Activated effector memory CD4-positive, alpha-beta T cell treated with anti-CD3 and anti-CD28 coated beads, Interleukin-2, amount 50 U/mL, for 16 hours (primary cell): ENCODE measurements around the gene SNX6.
A peak's percentile ranks its signal among the peaks of the same experiment; 100 is the strongest.

Source experiments
- DNase-seq: peaks from one replicate; pipeline ENCODE4 v3.0.0-alpha.2; 2020

Gene SNX6

GRCh38 chr14:34633742-34634141 is 3.8 kb upstream of the SNX6 start:
- DNase-seq = no peak

DNA sequence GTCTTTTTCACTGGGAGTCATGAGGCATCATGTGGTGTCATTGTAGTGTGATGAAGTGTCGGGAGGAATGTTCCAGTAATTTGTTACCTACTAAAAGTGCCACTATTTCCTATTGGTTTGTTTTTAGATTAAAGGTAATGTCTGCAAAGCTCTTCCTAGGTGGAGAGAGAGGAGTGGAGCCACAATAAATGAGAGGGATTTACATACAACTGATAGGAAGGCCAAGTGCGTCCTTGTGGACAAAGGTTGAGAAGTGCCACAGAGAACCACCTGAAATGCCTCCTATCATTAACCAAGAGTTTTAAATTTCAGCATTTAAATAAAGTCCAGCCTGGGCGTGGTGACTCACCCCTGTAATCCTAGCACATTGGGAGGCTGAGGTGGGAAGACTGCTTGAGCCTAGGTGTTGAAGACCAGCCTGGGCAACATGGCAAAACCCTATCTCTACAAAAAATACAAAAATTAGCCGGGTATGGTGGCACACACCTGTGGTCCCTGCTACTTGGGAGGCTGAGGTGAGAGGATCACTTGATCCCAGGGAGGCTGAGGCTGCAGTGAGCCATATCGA is 2.5 kb upstream of the SNX6 start:
- no peak for DNase-seq

DNA sequence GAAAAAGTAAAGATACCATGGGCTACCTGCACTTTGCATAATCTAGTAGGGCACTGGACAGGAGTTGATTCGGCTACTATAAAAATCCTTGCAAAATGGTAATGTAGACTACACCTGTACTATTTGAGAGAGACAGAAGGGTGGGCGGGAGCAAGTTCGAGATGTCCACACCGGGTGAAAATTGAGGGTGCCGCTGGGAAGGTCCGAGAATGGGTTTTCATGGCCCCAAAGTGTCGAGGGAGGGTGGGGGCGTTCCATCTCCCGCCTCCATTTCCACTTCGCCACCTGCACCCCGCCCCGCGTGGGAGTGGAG is 648 bp downstream of the SNX6 start:
- DNase-seq = no peak

- DNase-seq = peak; percentile 68
Observed at GRCh38 chr14:34628681-34629135, 1.2 kb downstream of the SNX6 start.

DNA sequence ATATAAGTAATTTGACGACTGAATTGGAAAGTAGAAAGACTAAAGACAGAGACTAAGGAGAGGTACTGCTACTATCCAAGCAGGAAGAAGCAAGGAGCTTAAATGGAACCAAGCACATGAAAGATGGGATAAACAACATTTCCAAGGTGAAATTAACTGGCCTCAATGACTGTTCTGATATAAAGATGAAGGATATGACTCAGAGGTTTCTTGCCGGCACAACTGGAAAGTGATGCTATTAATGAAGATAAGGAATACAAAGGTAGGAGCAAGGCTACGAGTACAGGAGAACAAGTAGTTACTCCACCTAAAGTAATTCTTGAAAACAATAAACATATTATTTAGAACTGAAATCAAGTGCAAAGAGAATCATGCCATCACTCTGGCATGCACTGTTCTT is 6.4 kb downstream of the SNX6 start:
- no peak for DNase-seq

DNA sequence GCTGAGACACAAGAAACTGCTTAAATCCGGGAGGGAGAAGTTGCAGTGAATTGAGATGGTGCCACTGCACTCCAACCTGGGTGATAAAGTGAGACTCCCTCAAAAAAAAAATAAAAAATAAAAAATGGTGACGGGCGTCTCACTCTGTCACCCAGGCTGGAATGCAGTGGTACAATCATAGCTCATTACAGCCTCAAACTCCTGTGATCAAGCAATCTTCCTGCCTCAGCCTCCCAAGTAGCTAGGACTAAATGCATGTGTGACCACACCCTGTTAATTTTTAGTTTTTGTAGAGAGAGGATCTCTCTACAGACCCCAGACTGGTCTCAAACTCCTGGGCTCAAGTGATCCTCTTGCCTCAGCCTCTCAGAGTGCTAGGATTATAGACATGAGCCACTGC is 9.1 kb downstream of the SNX6 start:
- DNase-seq = no peak

GRCh38 chr14:34620115-34620514 is 9.8 kb downstream of the SNX6 start:
- DNase-seq = no peak

DNA sequence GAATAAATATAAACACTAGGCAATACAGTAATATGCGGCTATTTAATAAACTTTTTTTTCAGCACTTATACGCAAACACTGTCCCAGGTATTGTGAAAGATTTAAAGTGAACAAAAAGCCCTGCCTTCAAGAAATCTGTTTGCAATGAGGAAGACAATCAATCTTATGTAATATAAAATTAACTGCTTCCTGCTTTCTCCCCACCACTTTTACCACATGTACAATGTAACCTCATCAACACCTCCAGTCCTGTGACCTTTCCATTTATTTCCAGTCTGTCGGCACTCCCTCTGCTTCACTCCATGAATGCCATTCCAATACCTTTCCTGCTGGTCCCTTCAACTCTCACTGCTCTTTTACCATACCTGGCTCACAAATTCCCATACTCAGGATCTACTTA is 10.5 kb downstream of the SNX6 start:
- no peak for DNase-seq

GRCh38 chr14:34616360-34616759 is 13.6 kb downstream of the SNX6 start:
- DNase-seq = peak; percentile 9

DNA sequence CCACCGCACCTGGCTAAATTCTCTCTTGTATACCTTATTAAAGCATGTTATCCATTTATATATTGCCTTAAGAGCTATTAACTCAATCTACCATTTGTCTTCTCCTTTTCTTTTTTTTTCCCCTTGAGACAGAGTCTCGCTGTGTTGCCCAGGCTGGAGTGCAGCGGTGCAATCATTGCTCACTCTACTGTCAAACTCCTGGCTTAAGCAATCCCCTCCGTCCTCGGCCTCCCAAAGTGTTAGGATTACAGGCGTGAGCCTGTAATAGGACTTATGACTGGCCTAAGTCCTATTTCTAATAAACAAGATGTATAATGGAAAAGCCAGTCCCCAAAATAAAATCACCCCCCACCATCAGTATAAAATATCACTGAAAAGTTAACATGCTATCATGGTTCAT is 14.4 kb downstream of the SNX6 start:
- DNase-seq = peak; percentile 12

DNA sequence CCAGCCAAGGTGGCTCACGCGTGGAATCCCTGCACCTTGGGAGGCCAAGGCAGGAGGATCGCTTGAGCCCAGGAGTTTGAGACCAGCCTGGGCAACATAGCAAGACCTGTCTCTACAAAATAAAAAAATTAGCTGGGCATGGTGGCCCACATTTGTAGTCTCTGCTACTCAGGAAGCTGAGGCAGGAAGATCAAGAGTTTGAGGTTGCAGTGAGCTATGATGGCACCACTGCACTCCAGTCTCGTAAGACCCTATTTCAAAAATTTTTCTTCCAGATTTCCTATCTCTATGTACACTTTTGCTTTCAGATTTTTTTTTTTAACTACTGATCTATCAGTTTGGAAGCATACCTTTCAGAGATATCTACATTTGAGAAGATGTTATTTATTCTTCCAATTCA is 15.3 kb downstream of the SNX6 start:
- peak; percentile 25 for DNase-seq

DNA sequence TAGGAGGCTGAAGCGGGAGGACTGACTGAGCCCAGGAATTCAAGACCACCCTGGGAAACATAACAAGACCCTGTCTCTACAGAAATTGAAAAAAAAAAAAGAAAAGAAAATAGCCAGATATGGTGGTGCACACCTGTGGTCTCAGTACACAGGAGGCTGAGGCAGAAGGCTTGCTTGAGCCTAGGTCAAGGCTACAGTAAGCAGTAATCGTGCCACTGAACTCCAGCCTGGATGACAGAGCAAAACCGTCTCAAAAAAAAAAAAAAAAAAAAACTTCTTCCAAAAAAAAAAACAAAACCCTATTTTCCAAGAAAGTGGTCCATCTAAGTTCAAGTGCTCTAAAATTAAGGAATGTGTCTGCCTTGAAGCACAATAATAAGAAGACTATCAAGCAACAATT is 19.8 kb downstream of the SNX6 start:
- DNase-seq = no peak

GRCh38 chr14:34605461-34605860 is 24.5 kb downstream of the SNX6 start:
- no peak for DNase-seq

DNA sequence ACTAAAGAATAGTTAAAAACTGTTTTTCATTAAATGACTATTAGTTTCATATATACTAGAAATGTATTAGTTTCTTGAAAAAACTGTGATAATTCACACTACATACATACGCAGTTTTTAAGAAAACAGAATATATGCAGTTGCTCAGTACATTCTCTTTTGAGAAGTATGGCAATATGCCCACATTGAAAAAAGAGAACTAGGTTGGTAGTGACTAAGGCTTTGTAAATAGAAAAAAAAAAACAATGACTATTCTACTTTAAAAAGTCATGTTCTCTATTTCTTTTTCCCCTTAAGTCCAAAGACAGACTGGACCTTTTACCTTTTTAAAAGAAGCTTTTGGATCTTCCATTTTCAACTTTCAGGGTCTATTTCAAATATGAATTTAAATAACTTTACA is 25.0 kb downstream of the SNX6 start:
- no peak for DNase-seq

DNA sequence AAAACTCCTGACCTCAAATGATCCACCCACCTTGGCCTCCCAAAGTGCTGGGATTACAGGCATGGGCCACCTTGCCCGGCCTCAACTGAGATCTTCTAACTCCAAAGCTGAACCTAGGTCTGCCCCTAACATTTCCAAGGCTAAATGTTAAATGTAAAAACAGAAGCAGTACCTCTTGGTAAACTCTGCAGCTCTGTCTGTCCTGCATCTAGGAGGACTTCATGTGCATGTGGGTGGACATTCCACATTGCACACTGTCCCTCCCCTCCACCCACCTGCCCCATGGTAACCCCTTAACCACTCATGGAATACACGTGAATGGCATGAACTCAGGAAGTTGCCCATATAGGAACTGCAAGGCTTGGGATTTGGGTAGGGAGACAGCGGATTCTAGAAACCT is 33.1 kb downstream of the SNX6 start:
- DNase-seq = peak; percentile 22

DNA sequence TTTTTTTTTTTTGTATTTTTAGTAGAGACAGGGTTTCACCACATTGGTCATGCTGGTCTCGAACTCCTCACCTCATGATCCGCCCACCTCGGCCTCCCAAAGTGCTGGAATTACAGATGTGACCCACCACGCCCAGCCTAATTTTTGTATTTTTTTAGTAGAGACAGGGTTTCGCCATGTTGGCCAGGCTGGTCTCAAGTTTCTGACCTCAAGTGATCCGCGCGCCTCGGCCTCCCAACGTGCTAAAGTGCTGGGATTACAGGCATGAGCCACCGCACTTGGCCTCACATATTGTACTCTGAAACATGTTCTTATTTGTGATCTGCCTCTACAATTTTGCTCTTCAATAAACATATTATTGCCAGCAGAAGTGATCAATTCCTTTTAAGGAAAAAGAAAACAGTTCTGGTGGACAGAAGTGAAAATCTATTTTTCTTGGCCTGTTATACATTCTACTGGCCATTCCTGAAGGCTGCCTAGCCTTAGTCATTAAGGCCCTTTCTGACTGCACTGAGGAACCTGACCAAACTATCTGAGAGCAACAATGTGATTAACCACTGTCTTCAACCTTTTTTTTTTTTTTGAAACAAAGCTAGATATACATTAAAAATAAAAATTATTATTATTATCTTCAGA is 36.1 kb downstream of the SNX6 start:
- peak; percentile 22 for DNase-seq

GRCh38 chr14:34592623-34593022 is 37.3 kb downstream of the SNX6 start:
- DNase-seq = peak; percentile 28

DNA sequence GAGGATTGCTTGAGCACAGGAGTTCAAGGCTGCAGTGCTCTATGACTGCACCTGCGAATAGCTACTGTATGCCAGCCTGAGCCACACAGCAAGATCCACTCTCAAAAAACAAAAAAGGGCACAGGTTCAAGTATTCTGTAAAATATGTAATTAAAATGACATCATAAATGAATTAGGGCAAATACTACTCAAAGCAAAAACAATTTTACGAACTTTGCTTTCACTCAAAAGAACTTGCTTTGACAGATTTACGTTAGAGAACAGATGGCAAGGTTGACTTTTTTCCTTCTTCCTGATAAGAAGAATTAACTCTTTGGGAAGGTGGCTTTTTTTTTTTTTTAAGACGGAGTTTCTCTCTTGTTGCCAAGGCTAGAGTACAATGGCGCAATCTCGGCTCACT is 46.4 kb downstream of the SNX6 start:
- DNase-seq = no peak

DNA sequence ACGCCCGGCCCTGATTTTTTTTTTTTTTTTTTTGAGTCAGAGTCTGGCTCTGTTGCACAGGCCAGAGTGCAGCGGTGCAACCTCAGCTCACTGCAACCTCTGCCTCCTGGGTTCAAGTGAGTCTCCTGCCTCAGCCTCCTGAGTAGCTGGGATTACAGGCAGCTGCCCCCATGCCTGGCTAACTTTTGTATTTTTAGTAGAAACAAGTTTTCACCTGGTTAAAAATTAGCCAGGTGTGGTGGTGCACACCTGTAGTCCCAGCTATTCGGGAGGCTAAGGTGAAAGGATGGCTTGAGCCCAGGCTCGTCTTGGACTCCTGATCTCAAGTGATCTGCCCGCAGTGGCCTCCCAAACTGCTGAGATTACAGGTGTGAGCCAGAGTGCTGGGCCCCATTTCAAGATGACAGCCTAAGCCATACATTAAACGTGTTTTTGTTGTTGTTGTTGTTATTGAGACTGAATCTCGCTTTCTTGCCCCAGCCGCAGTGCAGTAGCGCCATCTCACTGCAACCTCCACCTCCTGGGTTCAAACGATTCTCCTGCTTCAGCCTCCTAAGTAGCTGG is 47.7 kb downstream of the SNX6 start:
- DNase-seq = peak; percentile 38

GRCh38 chr14:34580381-34580780 is 49.6 kb downstream of the SNX6 start:
- DNase-seq = peak; percentile 38

DNA sequence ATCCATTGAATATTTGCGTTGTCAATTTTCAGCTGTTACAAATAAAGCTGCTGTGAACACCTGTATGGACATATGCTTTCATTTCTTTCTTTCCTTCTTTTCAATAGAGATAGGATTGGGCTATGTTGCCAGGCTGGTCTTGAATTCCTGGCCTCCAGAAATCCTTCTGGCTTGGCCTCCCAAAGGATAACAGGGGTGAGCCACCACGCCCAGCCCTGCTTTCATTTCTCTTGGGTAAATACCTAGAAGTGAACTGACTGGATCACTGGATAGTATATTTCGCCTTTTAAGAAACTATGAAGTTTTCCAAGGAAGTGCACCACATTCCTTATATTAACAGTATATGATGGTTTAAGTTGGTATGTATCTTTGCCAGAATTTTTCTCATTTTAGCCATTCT is 58.2 kb downstream of the SNX6 start:
- peak; percentile 17 for DNase-seq

DNA sequence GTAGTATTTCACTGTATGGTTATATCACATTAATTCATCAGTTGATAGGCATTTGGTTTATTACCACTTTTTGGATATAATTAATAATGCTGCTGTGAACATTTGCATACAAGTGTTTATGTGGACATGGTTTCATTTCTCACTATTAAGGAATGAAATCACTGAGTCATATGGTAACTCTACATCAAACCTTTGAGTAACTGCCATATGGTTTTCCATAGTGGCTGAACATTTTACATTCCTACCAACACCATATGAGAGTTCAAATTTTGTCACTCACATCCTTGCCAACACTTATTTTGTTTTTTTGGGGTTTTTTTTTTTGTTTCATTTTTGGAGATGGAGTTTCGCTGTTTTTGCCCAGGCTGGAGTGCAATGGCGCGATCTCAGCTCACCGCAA is 60.2 kb downstream of the SNX6 start:
- DNase-seq = no peak

- DNase-seq = peak; percentile 41
Observed at GRCh38 chr14:34568803-34569202, 61.1 kb downstream of the SNX6 start.

DNA sequence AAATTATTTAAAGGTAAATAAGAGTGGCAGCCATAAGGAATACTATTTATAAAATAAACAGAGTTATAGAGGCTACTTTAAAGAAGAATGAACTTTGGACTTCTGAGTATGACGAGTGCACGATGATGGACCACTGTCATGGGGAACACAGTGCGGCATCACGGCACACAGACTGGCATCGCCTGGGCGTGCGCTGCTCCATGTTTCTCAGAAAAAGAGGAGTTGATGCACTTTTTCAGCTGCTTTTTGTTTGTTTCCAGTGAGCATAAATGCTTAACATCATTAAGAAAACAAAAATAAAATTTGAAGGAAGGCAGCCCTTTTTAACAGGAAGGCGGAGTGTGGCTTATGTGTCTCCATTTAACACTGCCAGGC is 67.2 kb downstream of the SNX6 start:
- DNase-seq = peak; percentile 55
